ENCODE measurements around the gene ESPN. TPM values are rescaled to one million over a fixed set of nuclear protein-coding genes. Genes with fewer than 3 reads are reported as not detected.

The ESPN gene
- total and polyA plus RNA-seq, 10 of the 15 experiments (the other 5 are each of a cell fraction or from before 2014, with no cell fraction given): 0.18 to 0.71 (median 0.59) TPM; not detected in 7

- TF ChIP-seq ZBTB11 (CRISPR knock-in tag; IDR thresholded peaks at IDR 0.05) (no peak), SREBF1 (IDR thresholded peaks at IDR 0.05; ENCODE audit: low read length) (no peak), GATAD2B (conservative IDR thresholded peaks at IDR 0.05; ENCODE audit: low read depth) (no peak), CHD2 (IDR thresholded peaks at IDR 0.05; ENCODE audit: borderline replicate concordance, low read depth, low read length) (no peak), MYB (IDR thresholded peaks at IDR 0.05; ENCODE audit: borderline replicate concordance, low read depth, low read length) (no peak), SUZ12 (IDR thresholded peaks at IDR 0.05; ENCODE audit: unreplicated experiment) (no peak), BACH1 (IDR thresholded peaks at IDR 0.05; ENCODE audit: borderline replicate concordance) (no peak), FOXK2 (IDR thresholded peaks at IDR 0.05) (no peak), E4F1 (IDR thresholded peaks at IDR 0.05; ENCODE audit: borderline replicate concordance, partially characterized antibody) (no peak)
These were observed 4.0 kb upstream of the ESPN start (continued) for GRCh38 chr1:6420454-6421042.

Measured in GM12878 (cell line).